GM18502 (cell line): Measurements from ENCODE around the gene LSM12.
A peak's percentile ranks its signal among the peaks of the same experiment; 100 is the strongest.
"Not testable (repeated sequence)": the region's sequence is repeated elsewhere in the genome, so short reads cannot be mapped to it uniquely, and the experiment has no call there.

Source experiments
- ATAC-seq: cut with Tn5 transposase; IDR thresholded peaks from one replicate; pipeline ENCODE4 v1.9.1; 2021; ENCODE audit warnings: mild to moderate bottlenecking; ENCODE audit not compliant: unreplicated experiment, poor library complexity

The LSM12 gene

DNA sequence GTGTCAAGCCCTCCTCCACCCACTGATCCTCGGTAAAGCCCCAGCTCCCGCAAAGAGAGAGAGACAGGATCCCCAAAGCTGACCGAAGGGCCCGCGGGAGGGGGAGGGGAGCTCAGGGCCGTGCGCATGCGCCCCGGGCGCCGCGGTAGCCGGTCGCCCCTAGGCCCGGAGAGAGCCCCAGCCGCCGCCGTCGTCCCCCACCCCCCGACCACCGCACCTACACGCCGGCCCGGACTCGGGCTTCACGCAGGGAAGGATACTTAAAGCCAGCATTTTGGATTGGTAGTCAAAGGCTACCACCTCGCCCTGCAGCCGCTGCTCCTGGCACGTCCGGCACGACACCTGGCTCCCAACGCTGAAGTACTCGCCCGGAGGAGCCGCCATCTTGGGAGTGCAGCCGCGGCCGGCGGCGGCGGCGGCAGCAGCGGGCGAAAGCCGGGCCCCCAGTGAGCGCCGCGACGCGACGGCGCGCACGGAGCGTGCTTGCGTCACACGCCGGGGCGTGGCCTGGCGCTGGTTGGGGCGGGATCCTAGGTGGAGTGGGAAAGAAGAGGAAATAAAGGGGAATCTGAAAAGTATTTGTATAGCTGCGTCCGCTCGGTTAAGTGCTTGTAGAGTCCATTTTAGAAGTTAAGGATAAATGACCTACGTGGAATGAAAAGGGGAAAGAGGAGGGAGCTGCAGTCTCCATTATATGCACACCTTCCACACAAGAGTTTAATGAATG lies at the start of gene LSM12:
LSM12 (minus strand) TSS at position 468 of the 727 bp plus-strand sequence; CDS start at position 384, 84 bp downstream.
- ATAC-seq: peak; percentile 72

DNA sequence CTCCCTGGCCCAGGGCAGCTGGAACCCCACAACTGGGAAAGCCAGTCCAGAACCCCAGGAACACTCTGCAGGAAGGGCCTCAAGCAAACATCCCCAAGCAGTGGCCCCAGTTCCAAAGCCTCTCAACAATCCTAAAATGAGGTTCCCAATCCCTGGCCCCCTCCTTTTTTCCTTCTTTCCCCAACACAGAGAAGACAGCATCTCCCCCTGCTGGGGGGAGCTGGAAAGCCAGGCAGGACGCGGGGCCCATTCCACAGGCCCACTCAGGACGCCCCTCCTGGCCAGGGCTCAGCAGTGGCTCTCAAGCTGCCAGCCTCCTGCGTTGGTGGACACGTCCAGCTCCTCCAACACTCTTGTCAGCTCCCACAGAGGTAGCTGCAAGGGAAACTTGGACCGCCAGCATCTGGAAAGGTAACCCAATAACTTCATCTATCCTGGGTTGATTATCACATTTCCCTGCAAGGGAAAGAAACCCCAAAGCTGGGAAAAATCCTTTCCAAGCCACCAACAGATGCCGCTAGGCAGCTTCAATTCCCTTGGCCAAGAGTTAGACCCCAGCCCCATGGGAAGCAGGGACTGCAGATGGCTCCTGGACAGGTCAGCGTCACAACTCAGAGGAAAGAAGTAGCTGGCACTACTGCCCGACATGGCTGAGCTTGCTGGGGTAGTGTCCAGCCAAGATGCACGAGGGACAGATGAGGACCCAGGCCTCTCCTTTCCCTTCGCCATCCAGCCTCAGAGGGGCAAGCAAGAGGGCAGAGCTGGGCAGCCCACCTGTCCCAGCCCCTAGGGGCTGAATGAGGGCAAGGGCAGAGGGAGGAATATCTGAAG lies 49.3 kb upstream of the LSM12 start:
- ATAC-seq: no peak

DNA sequence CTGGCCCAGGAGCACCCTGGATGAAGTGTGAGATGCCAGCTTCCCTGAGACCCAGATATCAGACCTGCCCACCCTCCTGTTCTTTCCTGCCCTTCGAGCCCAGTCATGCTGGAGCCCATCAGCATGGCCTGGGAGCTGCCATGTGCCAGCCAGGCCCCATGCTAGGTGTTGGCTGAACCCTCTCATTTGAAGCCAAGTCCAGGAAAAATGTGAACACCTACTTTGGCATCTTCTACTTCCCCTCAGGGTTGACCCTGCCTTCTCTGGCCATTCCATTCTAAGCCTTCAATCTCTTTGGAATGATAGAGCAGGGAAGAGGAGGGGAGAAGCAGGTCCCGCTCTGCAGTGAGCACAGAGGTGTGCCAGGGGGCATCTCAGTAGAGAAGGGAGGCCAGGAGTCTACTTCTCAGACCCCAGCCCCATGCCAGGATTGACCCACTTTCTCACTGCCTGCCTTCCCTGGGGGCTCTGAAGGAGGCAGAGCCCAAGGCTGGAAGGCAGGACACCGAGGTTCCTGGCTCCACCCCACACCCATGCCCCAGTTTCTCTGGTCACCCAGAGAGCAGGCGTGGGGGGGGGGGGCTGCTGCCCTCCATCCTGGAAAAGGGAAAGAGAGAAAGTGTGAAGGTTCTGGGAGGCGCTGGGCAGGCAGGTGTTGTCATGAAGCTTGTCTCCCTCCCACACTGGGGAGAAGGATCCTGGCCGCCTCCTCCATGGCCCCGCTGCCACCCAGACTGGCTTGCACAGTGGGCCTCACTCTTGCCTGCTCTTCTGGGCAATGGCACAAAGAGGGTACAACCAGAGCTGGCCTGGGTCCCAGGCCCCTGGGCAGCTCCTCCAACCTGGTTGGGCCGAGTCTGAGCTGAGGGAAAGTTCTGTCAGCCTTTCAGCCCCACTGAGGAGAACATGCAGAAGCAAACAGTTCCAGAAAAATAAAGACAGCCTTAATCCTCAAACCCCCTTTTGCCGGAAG lies 47.7 kb upstream of the LSM12 start:
- ATAC-seq: no peak

DNA sequence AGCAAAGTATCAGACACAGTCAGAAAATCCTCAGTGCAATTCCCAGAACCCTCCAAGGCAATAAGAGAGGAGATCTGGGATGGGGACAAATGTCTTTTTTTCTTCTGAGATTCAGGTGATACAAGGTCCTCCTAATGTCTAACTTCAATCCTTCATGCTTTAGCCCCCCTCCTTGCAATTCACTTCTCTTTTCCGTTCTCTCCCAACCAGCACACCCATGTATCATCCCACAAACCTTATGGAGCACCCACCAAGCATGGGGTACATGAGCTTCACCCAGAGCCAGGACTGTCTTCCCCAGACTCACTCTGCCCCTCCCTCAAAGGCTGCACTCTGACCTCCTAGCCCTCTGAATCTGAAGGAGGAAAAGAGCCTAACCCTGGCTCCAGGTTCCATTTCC lies 46.9 kb upstream of the LSM12 start:
- no peak for ATAC-seq

DNA sequence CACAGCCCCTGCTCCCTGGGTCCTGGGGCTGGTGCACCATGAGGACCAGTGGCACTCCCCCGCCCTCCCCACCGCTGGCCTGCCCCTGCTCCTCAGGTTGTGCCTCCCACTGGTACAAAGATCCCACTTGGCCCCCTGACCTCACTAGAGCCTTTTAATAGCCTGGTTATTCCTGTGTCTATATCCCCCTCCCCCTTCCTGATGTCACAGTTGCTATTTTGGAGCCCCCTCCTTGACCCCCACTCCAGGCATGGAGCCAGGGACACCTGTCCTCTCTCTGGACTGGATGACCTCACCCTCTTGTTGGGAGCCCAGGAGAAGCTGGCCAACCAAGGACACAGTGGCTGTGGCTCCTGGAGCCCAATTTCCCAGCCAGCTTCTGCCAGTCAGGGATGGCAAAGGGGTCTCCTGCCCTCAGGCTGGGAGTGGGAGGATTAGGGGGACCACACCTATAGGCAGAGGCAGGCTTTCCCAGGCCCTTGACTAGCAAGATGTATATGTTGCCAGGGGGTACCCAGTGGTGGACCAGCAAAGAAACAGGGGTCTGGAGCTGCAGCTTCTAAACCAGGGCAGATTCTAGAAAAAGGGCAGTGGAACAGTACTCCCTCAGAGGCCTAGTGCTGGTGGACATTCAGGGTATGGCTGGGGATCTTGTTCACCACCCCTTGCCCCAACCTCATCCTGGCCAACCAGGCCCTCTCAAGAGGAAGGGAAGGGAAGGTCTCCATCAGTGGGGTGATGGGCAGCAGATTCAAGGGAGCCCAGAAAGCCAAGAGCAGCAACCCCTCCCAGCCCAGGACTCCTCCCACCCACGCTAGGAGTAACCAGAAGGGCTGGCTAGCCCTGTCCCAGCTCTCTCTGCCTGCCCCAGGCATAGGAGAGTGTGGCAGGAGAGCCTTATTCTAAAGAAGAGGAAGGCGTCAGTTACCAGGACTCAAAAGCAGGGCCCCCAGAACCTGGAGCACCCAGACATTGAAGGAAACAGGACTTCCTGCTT lies 46.1 kb upstream of the LSM12 start:
- ATAC-seq: no peak

DNA sequence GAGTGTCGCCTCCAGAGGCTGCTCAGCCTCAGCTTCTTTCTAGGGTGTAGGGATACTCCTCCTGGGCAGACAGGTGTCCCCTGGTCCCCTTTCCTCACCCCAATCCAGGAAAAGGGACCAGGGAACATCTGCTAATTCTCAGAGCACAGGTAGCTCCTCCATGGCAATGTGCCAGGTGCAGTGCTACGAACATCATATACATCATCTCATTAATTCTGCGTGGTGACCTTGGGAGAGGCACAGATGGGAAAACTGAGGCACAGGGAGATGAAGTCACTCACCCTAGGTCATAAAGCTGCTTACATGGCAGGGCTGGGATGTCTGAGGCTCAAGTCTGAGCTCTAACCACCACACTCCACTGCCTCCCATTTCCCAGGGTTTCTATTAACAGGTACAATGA lies 45.3 kb upstream of the LSM12 start:
- no peak for ATAC-seq

DNA sequence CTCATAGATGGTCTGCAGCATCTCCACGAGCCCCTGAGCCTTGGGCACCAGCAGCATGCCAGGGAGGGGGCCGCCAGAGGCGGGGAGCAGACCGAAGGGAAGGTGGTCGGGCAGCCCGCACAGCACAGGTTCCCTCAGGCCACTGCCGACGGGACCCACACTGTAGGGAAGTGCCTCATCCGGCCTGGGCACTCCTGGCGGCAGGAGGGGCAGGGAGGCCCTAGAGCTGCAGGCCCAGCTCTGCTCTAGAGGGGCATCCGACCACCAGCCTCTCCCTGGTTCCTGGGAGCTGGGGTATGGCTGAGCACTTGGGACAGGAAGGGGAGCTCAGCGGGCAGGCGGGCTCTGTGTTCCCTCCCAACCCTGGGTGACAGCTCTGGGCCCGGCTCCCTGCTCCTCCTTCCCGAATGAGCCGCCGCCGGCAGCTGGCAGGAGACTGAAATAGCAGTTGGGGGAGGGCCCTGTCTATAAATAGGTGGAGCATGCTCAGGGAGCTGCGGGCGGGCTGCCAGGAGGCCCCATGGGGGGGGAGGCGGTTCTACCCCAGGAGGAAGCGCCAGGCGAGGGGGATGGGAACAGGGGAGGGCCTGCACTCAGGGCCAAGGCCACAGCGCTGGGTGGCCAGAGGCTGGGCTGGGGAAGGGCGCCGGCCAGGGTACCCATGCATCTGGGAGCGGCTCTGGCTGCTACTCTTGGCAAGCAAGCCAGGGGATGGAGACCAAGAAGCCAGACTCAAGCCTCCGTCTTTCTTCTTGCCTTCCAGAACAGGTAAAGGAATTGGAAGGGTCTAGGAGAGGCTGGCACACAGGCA lies 44.6 kb upstream of the LSM12 start:
- peak; percentile 55 for ATAC-seq

DNA sequence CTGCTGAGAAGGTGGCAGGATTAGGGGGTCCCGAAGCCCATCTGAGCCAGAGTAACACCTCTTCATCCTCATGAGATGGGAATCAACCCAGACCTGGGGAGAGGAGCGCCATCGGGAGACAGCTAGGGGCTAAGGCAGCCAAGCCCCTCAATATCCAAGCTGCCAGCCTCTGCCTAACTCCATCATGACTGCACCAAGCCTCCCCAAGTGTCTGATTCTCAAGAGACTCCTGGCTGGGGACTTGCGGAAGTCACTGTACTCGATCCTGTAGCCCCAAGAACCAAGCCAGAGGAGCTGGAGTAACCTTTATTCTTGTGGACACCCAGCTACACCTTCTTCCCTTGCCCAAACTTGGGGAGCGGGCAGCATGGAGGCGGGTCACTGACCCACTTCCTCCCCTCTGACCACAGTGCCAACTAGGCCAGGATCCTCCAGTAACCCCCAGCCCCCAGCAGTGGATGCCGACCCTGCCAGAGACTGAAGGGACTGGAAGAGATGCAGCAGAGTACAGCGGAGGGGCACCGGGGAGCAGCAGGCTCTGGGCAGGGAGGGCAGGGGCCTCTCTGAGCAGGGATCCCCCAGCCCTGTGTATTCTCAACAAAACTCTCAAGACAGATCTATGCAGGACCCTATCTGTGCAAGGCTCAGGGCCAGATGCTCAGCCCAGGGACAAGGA lies 43.7 kb upstream of the LSM12 start:
- no peak for ATAC-seq

DNA sequence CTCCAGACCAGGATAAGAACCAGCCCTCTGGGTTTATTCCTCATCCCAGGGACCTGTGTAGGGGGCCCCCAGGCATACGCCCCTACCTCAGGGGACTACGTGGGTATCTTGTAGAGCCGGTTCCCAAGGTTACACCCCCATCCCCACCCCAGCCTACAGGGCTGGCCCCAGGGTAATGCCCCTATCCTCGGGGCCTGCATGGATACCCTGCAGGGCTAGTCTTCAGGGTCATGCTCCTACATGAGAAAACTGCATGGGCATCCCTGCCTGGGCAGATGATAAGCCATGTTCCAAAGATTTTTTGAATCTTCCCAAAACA lies 42.8 kb upstream of the LSM12 start:
- no peak for ATAC-seq

DNA sequence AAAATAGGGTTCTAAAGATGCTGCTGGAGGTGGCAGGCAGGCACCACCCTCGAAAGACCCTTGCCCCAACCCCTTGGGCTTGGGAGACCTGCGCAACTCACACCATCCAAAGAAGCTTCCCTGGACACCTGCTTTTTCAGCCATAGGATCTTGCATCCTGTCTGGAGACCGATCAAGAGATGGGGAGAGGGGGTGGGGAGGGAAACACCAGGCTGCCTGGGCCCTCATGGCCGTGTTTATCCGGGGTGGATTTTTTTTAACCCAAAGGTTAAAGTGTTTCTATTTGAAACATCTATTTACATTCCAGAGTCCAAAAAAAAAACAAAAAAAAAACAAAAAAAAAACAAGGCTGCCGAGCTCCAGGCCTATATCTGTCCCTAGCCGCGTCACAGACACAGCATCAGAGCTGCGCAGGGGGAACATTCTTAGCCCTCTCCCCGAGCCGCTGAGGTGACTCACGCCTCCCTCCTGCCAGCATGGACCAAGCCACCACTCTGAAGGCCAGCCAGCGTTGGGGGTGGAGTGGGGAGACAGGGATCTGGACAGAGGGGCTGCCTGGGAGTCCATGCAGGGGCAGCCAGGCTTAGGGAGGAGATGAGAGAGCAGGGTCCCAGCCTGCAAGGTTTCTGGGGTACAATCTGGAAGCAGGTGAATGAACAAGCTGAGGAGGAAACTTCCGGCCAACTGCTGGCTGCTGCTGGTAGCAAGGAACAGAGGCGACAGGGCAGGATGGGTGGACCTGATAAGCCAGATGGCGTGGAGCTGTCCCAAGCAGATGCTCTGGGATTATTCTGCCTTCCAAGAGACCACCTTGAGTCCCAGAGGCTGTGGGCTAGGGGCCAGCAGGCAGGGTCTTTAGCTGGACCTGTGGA lies 42.2 kb upstream of the LSM12 start:
- no peak for ATAC-seq

DNA sequence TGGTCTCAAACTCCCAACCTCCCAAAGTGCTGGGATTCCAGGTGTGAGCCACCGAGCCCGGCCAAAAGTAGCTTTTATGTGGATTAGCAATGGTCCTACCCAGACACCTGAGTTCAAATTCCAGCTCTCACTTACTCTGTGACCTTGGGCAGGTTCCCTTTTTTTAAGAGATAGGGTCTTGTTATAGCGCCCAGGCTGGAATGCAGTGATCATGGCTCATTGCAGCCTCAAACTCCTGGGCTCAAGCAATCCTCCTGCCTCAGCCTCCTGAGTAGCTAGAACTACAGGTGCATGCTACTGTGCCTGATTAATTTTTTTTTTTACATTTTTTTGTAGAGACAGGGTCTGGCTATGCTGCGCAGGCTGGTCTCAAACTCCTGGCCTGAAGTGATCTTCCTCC lies 40.3 kb upstream of the LSM12 start:
- ATAC-seq: no peak

DNA sequence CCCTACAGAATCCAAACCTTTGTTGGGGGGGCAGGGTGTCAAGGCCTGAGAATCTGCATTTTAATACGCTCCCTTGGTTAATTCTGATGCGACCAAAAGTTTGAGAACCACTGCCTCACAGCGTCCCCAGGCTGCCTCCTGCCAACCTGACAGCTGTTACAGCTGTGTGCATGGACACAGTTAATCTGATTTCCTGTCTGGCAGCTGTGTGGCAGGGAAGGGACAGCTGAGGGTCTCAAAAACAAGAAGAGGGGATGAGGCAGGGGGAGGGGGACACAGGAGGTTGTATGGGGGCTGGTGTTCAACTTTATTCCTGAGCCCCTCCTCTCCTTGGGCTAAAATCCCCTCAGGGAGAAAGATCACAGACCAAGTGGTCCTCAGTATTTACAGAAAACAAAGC lies 39.5 kb upstream of the LSM12 start:
- ATAC-seq: no peak

DNA sequence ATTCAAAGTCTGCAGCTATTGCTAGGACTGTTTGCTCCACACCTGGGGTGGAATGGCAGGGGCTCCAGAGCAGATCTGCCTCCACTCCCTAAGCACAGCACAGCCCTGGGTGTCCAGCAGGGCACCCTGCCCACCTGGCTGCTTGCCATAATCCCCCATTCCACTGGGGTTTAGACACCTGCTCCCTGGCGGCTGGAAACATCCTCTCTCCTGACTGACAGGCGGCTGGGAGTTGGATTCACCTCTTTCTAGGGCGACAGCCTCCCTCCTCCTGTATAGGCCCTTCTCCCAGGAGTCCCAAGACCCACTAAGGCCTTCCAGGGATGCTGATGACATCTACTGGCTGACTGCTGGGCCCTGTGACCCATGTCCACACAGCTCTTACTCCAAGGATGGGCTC lies 39.0 kb upstream of the LSM12 start:
- no peak for ATAC-seq

DNA sequence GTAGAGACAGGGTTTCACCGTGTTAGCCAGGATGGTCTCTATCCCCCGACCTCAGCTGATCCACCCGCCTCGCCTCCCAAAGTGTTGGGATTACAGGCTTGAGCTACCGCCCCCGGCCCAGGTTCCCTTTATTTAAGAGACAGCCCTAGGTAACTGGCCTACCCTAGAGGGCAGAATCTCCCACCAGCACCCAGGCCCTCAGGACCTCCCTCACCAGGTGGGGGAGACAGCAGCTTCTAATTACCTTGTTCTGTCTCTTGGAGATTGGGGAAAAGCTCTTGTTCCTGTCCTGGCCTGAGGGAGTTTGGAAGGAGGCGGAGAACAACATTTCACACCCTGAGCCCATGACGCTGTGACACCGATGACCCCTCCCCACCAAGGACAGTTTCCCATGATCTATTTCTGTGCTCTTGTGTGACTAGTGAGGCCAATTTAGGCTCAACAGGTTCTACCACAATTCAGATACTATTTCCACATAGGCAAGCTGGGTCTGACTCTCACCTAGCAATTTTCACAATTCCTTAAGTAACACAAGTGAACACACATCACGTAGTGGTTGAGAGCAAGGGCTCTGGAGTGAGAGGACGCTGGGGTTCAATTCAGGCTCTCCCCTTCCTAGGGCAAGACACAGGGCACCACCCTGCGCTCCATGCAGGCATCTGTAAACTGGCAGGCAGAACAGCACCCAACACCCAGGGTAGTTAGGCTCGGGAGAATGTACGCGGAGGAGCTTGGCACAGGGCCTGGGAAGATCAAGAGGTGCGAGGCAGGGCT lies 36.6 kb upstream of the LSM12 start:
- no peak for ATAC-seq

DNA sequence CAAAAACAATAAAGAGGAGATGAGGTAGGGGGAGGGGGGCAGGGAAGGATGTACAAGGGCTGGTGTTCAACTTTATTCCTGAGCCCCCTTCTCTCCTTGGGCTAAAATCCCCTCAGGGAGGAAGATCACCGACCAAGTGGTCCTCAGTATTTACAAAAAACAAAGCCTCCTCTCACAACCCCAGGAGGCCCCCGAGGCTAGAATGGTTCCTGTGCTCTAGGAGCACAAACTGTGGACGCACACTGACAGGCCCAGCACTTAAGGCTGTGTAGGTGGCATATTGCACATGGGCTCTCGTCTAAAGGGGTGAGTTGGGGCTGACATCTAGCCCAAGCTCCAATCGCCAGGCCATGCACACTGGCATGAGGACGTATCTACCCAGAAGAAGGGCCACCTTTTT lies 35.4 kb upstream of the LSM12 start:
- not testable (repeated sequence) for ATAC-seq

DNA sequence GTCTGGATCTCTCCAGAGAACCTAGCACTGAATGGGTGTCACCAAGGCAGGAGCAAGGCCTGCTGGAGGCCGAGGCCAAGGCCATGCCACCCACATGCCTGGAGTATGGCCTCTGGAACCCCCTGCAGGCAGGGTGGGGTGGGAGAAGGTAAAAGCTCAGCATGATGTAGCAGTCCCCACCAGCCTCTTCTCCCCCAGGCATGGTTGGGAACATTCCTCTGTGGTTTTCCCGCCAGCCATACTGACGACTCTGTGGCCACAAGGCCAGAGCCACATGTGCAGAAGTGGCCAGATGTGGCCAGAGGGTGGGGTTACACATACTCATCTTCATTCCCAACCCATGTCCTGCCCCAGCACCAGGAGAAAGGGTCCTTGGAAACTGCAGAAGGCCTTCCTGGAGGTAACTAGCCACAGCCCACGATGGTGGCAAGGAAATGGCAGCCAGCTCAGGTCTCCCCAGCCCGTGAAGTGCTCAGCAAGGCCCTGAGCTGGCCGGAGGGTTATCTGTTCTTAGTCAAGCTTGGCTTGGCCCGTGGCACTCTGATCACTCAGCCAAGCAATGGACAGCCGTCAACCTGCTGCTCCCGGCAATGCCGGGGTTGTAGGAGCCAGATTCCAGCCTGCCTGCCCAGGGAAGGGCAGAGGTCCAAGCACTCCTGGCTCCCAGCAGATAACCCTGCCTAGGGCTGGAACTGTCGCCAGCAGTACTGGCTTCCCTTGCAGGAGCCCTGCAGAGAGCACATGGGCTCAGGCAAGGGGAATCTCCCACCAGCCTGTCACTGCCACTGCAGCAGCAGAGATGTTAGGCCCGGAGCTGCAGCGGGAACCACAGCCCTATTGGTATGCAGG lies 30.9 kb upstream of the LSM12 start:
- ATAC-seq: no peak
